Gastrocnemius medialis (tissue), 4 donors: ENCODE data around the gene TCF12.

Experiments used
- CTCF ChIP-seq, 5 experiments: fragments of 450-650 bp in 3 of 5; fragments of 200-600 bp in 2 of 5; sonication (generic) in 2 of 5; IDR thresholded peaks in 4 of 5; conservative IDR thresholded peaks in 1 of 5; 1 replicate in 4 of 5; 2 replicates in 1 of 5; pipeline ENCODE4 v1.5.1; 2016 to 2019; ENCODE audit warnings: antibody characterized with exemption in 5 of 5, mild to moderate bottlenecking in 3 of 5, moderate library complexity in 3 of 5
- POLR2A ChIP-seq, 2 donors: fragments of 450-650 bp; IDR thresholded peaks; one replicate each; pipeline ENCODE4 v1.6.1; 2017; ENCODE audit warnings: antibody characterized with exemption in 2 of 2, mild to moderate bottlenecking in 2 of 2, moderate library complexity in 2 of 2

- no peak for TF ChIP-seq CTCF (IDR thresholded peaks at IDR 0.05 in 4 of 5, conservative IDR thresholded peaks at IDR 0.05 in 1 of 5)
- no peak for TF ChIP-seq POLR2A (IDR thresholded peaks at IDR 0.05)
Observed at GRCh38 chr15:57248074-57248473, 329.6 kb downstream of the TCF12 start.
